Measurements from ENCODE around the gene ZNF385B.
"Not testable (repeated sequence)": the region's sequence is repeated elsewhere in the genome, so short reads cannot be mapped to it uniquely, and the experiment has no call there.

The ZNF385B gene

DNA sequence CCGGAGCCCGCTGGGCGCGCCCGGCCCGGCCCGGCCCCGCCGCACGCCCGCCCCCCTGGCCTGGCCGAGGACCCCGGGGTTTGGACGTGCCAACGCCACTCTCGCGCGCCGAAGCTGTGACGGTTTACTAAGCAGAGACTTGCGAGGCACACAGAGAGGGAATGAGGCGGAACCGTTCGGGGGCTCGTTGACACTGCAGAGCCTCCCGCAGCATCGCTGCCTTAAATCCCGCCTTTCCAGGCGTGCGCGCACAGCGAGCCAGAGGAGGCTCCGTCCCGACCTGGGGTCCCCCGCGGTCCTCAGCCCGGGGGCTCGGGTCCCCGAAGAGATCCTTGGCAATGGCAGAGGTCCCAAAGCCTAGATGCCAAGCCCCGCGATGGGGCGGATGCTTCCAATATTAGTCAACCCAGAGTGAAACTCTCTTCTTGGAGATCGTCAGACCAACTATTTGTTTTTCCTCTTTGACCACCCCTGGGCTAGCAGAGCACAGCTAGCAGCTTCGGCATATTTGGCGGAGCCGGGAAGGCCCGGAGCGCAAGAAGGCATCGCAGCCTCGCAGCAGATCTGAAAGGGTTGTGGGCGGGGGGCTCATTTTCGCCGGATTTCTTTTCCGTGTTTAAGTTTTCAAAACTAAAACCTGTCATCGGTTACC lies at the start of gene ZNF385B:
TSS of gene ZNF385B (minus strand) at position 197 of the 652 bp plus-strand sequence.
- peak; percentile 19 for DNase-seq

- DNase-seq: no peak
Observed at GRCh38 chr2:179910735-179911113, 49.3 kb upstream of the ZNF385B start.

DNA sequence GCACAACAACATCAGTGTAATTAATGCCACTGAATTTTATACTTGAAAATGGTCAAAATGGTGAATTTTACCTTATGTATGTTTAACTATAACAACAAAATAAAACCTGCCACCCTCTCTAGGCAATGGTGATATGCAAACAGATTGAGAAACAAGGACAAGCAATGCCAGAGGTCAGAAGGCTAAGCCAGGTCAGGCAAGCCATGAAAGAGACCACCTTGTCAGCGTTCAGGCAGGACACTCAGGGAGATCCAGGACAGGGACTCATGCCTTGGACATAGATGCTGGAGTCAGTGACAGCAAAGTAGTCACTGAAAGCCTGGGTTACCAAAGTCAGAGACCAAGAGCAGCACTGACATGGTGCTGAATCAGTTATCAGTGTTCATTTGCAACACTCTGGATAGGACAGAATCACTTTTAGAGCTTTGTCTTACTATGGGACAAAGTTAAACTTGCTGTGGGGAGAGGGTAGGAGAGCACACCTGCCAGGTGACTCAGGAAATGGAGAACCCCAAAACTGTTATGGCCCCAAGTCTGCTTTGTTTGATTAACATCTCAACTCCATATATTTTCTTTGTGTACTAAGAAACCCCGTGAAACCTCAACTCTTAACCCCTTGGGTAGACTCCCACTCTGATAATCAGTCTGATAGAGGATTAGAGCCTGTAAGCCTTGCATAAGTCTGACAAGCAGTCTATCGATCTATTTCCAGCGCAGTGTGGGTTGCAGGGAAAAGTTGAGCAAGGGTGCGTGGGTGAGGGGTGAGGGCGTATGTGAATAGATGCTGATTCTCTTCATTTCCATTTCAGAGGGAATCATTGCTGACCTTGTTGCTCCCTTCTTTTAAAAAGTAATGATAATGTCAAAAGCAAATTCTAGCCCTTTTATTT lies 48.7 kb upstream of the ZNF385B start:
- no peak for DNase-seq

DNA sequence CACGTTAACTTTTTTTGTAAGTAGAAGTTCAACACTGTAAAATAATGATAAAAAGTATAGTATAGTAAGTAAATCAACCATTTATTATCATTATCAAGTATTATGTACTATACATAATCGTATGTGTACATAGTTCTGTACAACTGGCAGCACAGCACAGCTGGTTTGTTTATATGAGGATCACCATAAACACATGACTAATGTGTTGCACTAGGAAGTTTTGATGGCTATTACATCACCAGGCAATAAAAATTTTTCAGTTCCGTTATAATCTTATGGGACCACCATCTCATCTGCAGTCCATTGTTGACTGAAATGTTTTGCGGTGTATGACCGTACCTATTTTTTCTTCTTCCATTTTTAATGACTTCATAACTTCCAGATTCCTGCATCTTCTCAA lies 39.2 kb upstream of the ZNF385B start:
- DNase-seq: no peak

GRCh38 chr2:179899666-179900065 lies 38.3 kb upstream of the ZNF385B start:
- no peak for DNase-seq

GRCh38 chr2:179898873-179899272 lies 37.5 kb upstream of the ZNF385B start:
- no peak for DNase-seq

- no peak for DNase-seq
Observed at GRCh38 chr2:179893616-179894015, 32.2 kb upstream of the ZNF385B start.

DNA sequence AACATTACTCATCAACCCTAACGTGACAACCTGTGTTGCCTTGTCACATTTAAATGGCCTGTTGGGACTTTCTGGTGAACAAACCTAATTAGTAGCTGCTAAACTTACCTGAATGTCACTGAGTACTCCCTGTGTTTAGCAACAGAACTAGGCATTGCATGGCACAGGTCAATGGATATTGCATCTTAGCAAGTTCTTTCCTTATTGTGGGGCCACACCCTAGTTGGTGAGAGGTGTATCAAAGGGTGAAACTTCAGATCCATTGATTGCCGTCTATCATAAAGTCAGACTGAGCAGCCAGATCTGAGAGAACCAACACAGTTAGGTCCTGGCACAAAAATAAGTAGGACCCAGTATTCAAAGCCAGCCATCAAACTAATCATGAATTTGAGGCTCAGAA lies 29.8 kb upstream of the ZNF385B start:
- no peak for DNase-seq

GRCh38 chr2:179890666-179891065 lies 29.3 kb upstream of the ZNF385B start:
- no peak for DNase-seq

GRCh38 chr2:179888642-179889041 lies 27.2 kb upstream of the ZNF385B start:
- not testable (repeated sequence) for DNase-seq

- DNase-seq: no peak
Observed at GRCh38 chr2:179884193-179884592, 22.8 kb upstream of the ZNF385B start.

DNA sequence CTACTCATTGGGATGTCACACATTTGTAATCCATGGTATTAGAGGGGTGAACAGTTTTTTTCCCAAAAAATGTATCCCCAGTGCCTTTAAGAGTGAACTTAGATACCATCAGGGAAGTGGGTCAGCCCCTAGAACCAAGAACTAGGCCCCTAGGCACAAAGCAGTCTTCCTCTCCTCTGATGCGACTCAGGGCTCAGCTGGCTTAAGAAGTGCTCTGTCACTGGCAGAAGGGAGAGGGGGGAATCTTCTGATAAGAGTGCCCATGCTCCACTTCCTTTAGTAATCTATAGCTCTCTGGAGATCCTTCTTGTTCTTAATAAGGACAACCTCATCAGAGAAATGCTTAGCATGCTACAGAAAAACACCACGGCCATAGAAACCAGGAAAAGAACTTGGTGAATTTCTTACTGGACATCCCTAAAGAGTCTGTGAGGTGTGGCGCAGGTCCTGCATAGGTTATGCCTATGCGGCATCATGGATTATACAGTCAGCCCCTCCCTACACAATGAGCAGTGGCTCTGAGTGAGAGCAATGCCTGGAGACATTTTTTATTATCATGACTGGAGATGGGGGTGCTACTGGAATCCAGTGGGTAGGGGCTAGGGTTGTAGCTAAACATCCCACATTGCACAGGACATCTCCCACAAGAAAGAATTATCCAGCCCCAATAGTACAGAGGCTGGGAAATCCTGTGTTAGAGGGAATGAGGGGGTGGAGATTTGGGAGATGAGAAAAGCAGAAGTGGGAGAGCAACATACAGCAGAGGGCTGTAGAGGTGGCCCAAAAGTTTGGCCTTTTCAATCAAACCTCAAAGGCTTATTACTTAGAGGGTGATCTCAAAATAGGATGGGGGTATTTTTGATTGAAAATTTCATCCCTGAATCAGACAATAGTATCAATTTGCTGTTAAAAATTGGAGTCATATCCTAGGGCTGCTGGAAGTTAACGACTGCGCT lies 21.7 kb upstream of the ZNF385B start:
- no peak for DNase-seq

GRCh38 chr2:179877601-179878364 lies 16.4 kb upstream of the ZNF385B start:
- DNase-seq: no peak

GRCh38 chr2:179876266-179876665 lies 14.9 kb upstream of the ZNF385B start:
- no peak for DNase-seq

DNA sequence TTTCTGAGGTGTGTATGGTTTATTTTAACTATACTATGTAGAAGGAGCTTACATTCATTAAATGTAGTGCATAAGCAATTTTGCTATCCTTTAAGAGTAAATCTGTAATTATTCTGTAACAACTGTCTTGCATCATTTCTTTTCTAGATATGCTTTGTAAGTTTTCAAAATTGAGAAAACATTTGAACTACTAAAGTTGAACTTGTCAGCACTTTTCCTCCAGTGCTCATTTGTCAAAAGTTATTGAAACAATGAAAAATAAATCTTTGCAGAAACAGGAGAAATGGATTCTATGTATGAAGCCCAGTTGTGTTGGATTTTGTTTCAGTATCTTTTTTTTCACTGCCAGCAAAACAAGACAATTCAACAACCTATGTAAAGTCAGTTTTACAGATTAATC lies 14.5 kb upstream of the ZNF385B start:
- DNase-seq: no peak

DNA sequence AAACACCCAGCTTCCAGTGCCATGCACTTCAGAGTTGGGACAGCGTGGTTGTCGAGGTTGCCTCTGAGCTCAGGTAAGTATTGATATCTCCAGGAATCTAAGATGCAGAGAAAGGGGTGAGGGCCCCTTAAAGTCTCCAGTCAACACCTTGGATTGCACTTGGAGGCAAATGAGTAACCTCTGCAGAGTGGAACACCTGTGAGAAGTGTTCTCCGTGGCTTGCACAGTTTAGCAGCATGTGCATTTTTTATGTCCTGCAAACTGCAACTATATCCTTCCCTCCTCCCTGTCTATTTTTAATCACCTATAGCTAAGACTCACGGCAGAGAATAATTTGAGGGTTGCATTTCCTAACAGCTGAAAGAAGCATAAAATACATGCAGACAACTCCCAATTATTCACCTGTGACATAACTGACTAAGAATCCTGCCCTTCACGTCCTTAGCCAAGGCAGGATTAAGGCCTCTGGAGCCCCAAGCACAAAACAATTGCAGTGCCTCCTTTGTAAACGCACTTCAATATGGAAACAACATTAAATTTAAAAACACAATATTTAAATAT lies 1.6 kb upstream of the ZNF385B start:
- no peak for DNase-seq

- peak; percentile 6 for DNase-seq
Observed at GRCh38 chr2:179861027-179861415, 391 bp downstream of the ZNF385B start.

DNA sequence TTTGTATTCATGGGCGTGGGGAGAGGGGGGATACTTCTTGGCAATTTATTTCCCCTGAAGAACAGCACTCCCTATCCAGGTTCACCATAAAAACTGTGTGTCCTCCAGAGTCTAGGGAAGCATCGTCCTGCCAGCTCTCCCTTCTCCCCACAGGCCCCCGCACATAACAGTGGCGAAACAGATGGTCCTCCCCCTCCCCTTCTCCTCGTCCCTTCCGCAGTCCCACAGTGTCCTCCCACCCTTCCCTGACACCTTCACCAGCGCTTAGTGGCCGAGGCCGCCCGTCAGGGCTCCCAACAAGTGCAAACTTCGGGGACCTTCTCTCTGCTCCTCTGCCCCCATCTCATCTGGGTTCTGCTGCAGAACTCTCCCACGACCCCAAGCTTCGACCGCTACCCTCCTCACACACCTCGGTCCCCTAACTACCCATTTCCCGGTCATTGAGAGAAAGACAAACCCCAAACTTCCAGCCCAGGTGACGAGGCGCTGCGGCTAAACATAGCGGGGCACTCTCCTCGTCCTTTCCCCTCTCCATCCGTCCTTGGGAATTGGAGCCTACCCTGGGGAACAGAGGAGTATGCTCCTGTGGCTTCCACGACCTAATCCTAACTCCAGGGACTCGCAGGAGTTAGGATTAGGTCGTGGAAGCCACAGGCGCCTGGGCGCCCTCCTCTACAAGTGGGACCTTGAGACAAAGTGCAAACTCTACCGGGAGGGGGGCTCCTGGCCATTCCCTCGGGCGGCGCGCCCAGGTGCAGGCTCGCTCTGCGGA lies 971 bp downstream of the ZNF385B start:
- no peak for DNase-seq

- DNase-seq: no peak
Observed at GRCh38 chr2:179859523-179859922, 1.9 kb downstream of the ZNF385B start.

DNA sequence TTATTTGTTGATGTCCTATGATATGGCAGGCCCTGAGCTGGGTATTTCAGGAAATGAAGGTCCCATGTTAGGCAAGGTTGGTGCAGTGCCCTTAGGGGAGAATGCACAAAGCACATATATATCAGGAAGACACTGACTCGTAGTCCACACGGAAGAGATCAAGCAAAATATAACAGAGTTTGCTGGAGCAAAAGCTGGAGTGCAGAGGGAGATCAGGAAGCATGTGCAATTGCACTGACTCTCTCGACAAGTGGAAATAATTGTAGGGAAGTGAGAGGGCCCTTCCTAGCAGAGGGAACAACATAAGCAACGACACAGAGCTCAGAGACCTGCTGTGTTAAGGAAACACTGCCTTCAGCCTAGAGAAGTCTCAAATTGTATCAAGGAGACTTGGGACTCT lies 4.2 kb downstream of the ZNF385B start:
- DNase-seq: no peak

DNA sequence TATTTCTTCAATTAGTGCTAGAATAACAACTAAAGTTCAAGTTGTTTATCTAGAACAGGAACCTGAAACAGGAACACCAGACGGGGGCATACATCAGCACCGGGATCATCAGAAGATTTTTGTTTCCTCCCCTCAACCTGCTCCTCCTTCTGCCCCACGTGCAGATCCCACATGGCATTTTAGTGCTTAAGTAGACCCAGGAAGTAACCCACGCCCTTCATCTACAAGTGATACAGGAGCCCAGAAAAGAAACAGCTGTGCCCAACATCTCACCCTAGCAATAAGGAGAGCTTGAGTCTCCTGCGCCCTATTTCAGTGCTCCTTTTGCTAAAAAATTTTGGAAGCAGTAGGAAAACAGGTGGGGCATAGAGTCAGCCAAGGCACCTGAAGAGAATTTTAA lies 5.2 kb downstream of the ZNF385B start:
- no peak for DNase-seq

Measured in NCI-H1092 (cell line).